Measurements from ENCODE around the gene KIF1B.

- TF ChIP-seq CTCF (IDR thresholded peaks at IDR 0.05) (peak; percentile 97), ZFX (IDR thresholded peaks at IDR 0.05; ENCODE audit: borderline replicate concordance) (no peak)
Observed at GRCh38 chr1:10430216-10431069, 220.1 kb downstream of the KIF1B start, which contains the start of gene CENPS.

Measured in 22Rv1 (cell line).